Measurements from ENCODE around the gene EEPD1.

Gene EEPD1

DNA sequence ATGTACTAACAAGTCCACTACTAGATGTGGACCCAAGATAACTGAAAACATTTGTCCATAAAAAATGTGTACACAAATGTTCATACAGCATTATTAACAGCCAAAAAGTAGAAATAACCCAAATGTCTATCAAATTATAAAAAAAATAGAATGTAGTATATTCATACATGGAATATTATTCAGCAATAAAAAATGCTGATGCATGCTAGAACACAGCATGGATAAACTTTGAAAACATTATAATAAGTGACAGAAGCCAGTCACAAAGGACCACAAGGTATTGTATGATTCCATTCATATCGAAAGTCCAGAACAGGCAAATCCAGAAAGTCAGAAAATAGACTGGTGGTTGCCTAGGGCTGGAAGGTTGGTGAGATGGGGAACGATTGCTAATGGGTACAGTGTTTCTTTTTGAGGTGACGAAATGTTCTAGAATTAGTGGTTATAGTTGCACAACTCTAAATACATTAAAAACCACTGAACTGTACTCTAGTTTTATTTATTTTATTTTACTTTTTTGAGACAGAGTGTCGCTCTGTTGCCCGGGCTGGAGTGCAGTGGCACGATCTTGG, 193.3 kb downstream of the EEPD1 start:
- no peak for DNase-seq

DNA sequence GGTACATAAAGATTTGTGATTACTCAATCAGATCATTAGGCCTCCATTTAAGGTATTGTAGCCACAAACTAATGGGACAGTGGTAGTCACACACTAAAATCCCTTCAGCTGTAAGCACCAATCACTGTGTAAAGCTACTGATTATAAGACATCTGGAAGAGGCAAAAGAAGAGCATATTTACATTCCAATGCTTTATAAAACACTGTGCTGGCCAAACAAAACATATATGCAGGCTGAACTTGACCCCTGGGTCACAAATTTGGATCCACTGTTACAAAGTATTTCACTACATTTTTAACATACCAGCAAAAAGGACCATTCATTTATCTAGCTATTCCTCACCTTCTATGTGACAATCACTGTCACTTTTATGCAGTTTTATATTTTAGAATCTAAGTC, 195.2 kb downstream of the EEPD1 start:
- DNase-seq: no peak

DNA sequence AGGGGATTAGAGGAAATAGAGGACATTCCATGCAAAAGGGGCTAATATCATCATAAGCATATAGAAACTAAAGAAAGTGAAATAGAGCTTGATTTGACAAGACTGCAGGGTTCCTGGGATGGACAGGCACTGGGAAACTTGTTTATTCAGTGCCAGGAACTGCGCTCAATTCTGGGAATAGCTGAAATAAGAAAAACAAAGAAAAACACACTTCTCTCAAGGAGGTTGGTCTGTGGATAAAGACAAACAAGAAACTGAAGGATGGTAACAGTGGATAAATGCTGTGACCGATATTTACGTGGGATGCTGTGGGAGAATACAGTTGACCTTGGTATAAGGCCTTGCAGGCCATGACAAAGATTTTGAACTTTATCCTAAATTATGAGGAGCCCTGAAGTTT, 195.7 kb downstream of the EEPD1 start:
- no peak for DNase-seq

DNA sequence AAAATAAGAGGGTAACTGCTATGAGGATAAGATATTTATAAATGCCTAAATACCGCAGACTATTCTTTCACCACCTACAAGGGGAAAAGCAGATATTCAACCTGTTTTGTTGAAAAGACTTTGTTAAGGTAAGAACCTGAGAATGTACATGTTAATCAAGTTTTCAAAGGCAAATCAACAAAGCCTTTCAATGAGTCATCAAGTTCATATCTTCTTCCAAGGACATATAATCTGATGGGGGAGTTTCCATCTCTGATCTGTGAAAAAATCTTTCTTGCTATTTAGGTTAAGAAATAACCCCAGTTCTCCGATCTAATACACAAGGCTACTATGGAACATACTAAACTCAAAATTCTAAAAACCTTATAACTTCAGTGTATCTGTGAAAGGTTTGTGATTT, 196.6 kb downstream of the EEPD1 start:
- DNase-seq: no peak
